Aorta (tissue), 5 donors: ENCODE measurements around the gene GRIK2. TPM values are rescaled to one million over a fixed set of nuclear protein-coding genes. Genes with fewer than 3 reads are reported as not detected.

Source experiments
- ATAC-seq: fragments of 200-7000 bp; cut with Tn5 transposase; one replicate; pipeline ENCODE4 v1.9.1; 2022; ENCODE audit warnings: moderate library complexity; ENCODE audit not compliant: low FRiP score
- DNase-seq, 2 donors: peaks; one replicate each; pipeline ENCODE4 v3.0.0-alpha.2; 2020
- H3K27ac ChIP-seq, 2 donors: one replicate each; pipeline ENCODE4 v1.5.1; 2013; ENCODE audit warnings: low read length in 2 of 2, mild to moderate bottlenecking in 2 of 2, moderate library complexity in 2 of 2, control low read depth in 1 of 2, inconsistent platforms in 1 of 2, low read depth in 1 of 2
- H3K27me3 ChIP-seq, 2 donors: one replicate each; pipeline ENCODE4 v1.6.1; 2013; ENCODE audit warnings: control low read depth in 1 of 2, low read length in 1 of 2, mild to moderate bottlenecking in 1 of 2, moderate library complexity in 1 of 2; ENCODE audit not compliant: insufficient read depth in 2 of 2, control insufficient read depth in 1 of 2
- H3K36me3 ChIP-seq, 2 donors: one replicate each; pipeline ENCODE4 v1.6.1; 2013; ENCODE audit warnings: control low read depth in 1 of 2, low read length in 1 of 2, mild to moderate bottlenecking in 1 of 2; ENCODE audit not compliant: insufficient read depth in 2 of 2, control insufficient read depth in 1 of 2
- H3K4me1 ChIP-seq, 2 donors: one replicate each; pipeline ENCODE4 v1.6.1; 2013; ENCODE audit warnings: low read length in 2 of 2, control low read depth in 1 of 2, mild to moderate bottlenecking in 1 of 2, moderate library complexity in 1 of 2; ENCODE audit not compliant: insufficient read depth in 2 of 2, control insufficient read depth in 1 of 2
- H3K4me3 ChIP-seq, 2 donors: one replicate each; pipeline ENCODE4 v1.5.1; 2013; ENCODE audit warnings: low read length in 2 of 2, control low read depth in 1 of 2, mild to moderate bottlenecking in 1 of 2
- H3K9me3 ChIP-seq: one replicate; pipeline ENCODE4 v1.6.1; 2013; ENCODE audit warnings: mild to moderate bottlenecking, low read length; ENCODE audit not compliant: control insufficient read depth
- WGBS, 2 donors: extraction: QIAGEN DNeasy Blood & Tissue Kit; methylation state at CpG; one replicate each; pipeline ENCODE4 v1.1.7; 2013; 5-methylcytosine and 5-hydroxymethylcytosine counted together
- intact Hi-C, 2 donors: fragments of 100-400 bp; cut with DNase I; formaldehyde crosslinking; loops; one replicate each; pipeline versions ENCODE4 v1.14.2 to v1.15.0; 2022
- polyA plus RNA-seq, 2 donors: library from polyadenylated mRNA; stranded (reverse); fragments of 200-250 nt; gene quantifications; one replicate each; pipeline ENCODE4 v1.2.3, GENCODE V29; 2013
- total RNA-seq, 2 donors: library from RNA; stranded (reverse); fragmentation: NEBNext Ultra II Directional; extraction: Animal tissue kit (Norgen Biotek cat#: 25700); gene quantifications; one replicate each; pipeline ENCODE4 v1.2.1, GENCODE V29; 2021
- donor health status: healthy with polysubstance abuse.
- donor health status: Bipolar disorder and iron deficiency.
- donor health status: DM: no; HTN: no; CAD: no.
- donor health status: DM: no; HTN: no; CAD: no.
- donor health status: DM: yes; HTN: yes; CAD: no.

The GRIK2 gene
- total and polyA plus RNA-seq, 4 donors: 0.82 to 3.0 (median 2.3) TPM; not detected in 1

GRCh38 chr6:101740631-101741030 lies 347.1 kb downstream of the GRIK2 start:
- no peak overlapping the region for H3K4me3 ChIP-seq
- ATAC-seq (no peak), DNase-seq (no peak)
- H3K36me3 ChIP-seq: no peaks in the 10 kb centered on the region
- H3K27me3 ChIP-seq: no peaks in the 10 kb centered on the region
- peaks cover 0 to 2% of the 10 kb centered on the region in 2 donors for H3K4me1 ChIP-seq
- H3K27ac ChIP-seq: no peak overlapping the region
- intact Hi-C loops: no loop called here
- WGBS, 2 donors: 45 to 57% methylated on average over 2 of the region's 2 CpGs
- no peaks in the 10 kb centered on the region for H3K9me3 ChIP-seq

DNA sequence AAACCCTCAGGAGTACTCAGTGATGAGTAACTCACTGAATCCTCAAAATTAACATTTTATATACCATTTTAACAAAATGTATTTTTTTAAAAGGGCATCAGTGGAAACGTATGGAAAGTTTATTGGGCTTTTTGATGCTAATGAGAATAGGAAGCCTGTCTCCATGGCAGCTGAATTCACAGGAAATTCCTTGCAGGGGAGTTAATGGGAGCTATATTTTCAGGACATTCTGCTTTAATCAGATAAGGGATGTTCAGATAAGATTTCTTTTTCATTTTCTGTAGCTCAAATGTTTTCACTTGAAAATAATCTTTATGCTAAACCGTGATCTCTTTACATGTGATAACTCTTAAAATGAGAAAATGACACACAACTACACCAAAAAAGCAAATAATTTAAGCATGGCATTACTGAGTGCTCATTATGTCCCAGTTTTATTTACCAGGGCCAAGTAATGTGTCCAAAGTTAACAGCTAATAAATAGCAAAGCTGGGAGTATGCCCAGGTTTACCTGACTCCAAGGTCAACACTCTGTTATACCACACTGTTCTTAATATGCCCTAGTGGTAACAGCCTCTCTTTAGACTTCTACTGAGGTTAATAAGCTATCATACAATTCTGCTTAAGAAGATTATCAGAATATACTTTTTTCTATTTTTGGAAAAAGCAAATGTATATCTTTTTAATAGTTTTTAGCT lies 348.1 kb downstream of the GRIK2 start:
- WGBS, 2 donors: 3 to 12% methylated on average over 2 of the region's 2 CpGs
- H3K27ac ChIP-seq: no peak overlapping the region
- no peak overlapping the region for H3K4me3 ChIP-seq
- no peaks in the 10 kb centered on the region for H3K27me3 ChIP-seq
- ATAC-seq (no peak), DNase-seq (no peak)
- H3K36me3 ChIP-seq: no peaks in the 10 kb centered on the region
- H3K4me1 ChIP-seq: peaks cover 0 to 2% of the 10 kb centered on the region in 2 donors
- no peaks in the 10 kb centered on the region for H3K9me3 ChIP-seq
- intact Hi-C loops: loop anchor here in 1 of 2 donors (1.0 kb wide), 1 partner anchor 7 kb away; no protein-coding TSS in a partner anchor

DNA sequence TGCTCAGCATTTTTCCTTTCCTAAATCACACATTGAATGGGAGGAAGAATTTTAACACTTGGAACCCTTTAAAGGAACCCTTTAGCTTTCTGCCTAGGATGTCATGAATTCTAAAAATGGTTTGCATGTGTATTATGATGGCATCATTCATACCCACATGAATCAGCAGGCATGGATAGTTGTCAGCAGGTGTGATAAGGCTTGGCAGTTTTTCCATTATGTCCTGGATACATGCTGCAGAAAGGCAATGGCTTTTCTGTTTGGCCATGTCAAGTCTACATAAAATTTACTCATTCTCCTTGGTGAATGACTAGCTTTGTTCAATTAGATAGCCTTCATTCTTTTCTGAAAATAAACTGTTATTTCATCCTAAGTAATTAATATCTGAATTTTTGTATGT lies 353.7 kb downstream of the GRIK2 start:
- peaks cover 1% of the 10 kb centered on the region for H3K9me3 ChIP-seq
- H3K4me1 ChIP-seq: no peaks in the 10 kb centered on the region
- H3K4me3 ChIP-seq: no peak overlapping the region
- H3K36me3 ChIP-seq: no peaks in the 10 kb centered on the region
- no peak for DNase-seq
- intact Hi-C loops: no loop called here
- no peaks in the 10 kb centered on the region for H3K27me3 ChIP-seq
- no peak for ATAC-seq
- no peak overlapping the region for H3K27ac ChIP-seq

- intact Hi-C loops: no loop called here
- DNase-seq: no peak
Measured at GRCh38 chr6:101747716-101748115, 354.2 kb downstream of the GRIK2 start.

GRCh38 chr6:101755931-101756330 lies 362.4 kb downstream of the GRIK2 start:
- Histone ChIP-seq H3K36me3 (no peaks in the 10 kb centered on the region), H3K4me1 (no peaks in the 10 kb centered on the region), H3K4me3 (no peak overlapping the region), H3K27ac (no peak overlapping the region), H3K27me3 (no peaks in the 10 kb centered on the region), H3K9me3 (no peaks in the 10 kb centered on the region)
- no peak for DNase-seq
- ATAC-seq: no peak
- WGBS, 2 donors: 96 to 97% methylated on average over 1 of the region's 1 CpG
- intact Hi-C loops: no loop called here

More at GRCh38 chr6:101747716-101748115, 354.2 kb downstream of the GRIK2 start:
- ATAC-seq: no peak
- 0 to 2% methylated on average over 1 of the region's 1 CpG for WGBS, 2 donors
- Histone ChIP-seq H3K4me3 (no peak overlapping the region), H3K27ac (no peak overlapping the region), H3K36me3 (no peaks in the 10 kb centered on the region), H3K9me3 (peaks cover 1% of the 10 kb centered on the region), H3K4me1 (no peaks in the 10 kb centered on the region), H3K27me3 (no peaks in the 10 kb centered on the region)

GRCh38 chr6:101758368-101758767 lies 364.9 kb downstream of the GRIK2 start:
- intact Hi-C loops: no loop called here
- no peak overlapping the region for H3K4me3 ChIP-seq
- H3K36me3 ChIP-seq: no peaks in the 10 kb centered on the region
- H3K4me1 ChIP-seq: no peaks in the 10 kb centered on the region
- ATAC-seq (no peak), DNase-seq (no peak)
- no peak overlapping the region for H3K27ac ChIP-seq
- 83 to 87% methylated on average over 1 of the region's 1 CpG for WGBS, 2 donors
- H3K27me3 ChIP-seq: no peaks in the 10 kb centered on the region
- no peaks in the 10 kb centered on the region for H3K9me3 ChIP-seq

GRCh38 chr6:101760843-101761621 lies 367.5 kb downstream of the GRIK2 start:
- Histone ChIP-seq H3K4me1 (no peaks in the 10 kb centered on the region), H3K36me3 (no peaks in the 10 kb centered on the region), H3K27me3 (no peaks in the 10 kb centered on the region), H3K4me3 (no peak overlapping the region), H3K27ac (no peak overlapping the region), H3K9me3 (no peaks in the 10 kb centered on the region)
- ATAC-seq: peak; percentile 62
- DNase-seq: no peak
- intact Hi-C loops: no loop called here

GRCh38 chr6:101762851-101763250 lies 369.3 kb downstream of the GRIK2 start:
- 72 to 78% methylated on average over 3 of the region's 3 CpGs for WGBS, 2 donors
- Histone ChIP-seq H3K9me3 (no peaks in the 10 kb centered on the region), H3K27me3 (no peaks in the 10 kb centered on the region), H3K4me3 (no peak overlapping the region), H3K27ac (no peak overlapping the region), H3K36me3 (no peaks in the 10 kb centered on the region), H3K4me1 (no peaks in the 10 kb centered on the region)
- ATAC-seq: no peak
- DNase-seq: no peak
- intact Hi-C loops: no loop called here

DNA sequence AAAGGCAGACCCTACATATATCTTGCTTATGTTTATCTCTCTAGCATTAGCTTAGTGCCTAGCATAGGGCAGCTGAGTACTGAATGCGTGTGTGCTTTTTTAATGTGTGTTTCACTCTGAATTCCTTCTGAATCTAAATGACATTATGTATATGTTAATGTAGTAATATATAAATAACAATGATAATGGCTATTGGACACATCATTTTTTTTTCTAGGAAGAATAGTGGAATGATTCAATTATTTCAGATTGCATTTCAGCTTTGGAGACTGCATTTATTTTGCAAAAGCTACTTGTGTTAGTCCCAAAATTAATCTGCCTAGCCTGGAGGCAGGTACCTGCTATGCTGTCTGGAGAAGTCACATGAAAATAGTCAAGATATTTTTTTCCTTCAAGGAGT lies 371.8 kb downstream of the GRIK2 start:
- H3K4me3 ChIP-seq: no peak overlapping the region
- intact Hi-C loops: no loop called here
- DNase-seq (no peak), ATAC-seq (no peak)
- no peaks in the 10 kb centered on the region for H3K27me3 ChIP-seq
- no peaks in the 10 kb centered on the region for H3K9me3 ChIP-seq
- 91 to 95% methylated on average over 1 of the region's 1 CpG for WGBS, 2 donors
- no peak overlapping the region for H3K27ac ChIP-seq
- H3K36me3 ChIP-seq: no peaks in the 10 kb centered on the region
- H3K4me1 ChIP-seq: no peaks in the 10 kb centered on the region
